DMS114 treated with DMSO at 0.1 percent for 48 hours (cell line): ENCODE results near the gene SLC24A4.

Source experiments
- DNase-seq: peaks from one replicate; lab custom pipeline; 2025; ENCODE audit not compliant: unreplicated experiment; lab: John Stamatoyannopoulos, UW

The SLC24A4 gene, protein sequence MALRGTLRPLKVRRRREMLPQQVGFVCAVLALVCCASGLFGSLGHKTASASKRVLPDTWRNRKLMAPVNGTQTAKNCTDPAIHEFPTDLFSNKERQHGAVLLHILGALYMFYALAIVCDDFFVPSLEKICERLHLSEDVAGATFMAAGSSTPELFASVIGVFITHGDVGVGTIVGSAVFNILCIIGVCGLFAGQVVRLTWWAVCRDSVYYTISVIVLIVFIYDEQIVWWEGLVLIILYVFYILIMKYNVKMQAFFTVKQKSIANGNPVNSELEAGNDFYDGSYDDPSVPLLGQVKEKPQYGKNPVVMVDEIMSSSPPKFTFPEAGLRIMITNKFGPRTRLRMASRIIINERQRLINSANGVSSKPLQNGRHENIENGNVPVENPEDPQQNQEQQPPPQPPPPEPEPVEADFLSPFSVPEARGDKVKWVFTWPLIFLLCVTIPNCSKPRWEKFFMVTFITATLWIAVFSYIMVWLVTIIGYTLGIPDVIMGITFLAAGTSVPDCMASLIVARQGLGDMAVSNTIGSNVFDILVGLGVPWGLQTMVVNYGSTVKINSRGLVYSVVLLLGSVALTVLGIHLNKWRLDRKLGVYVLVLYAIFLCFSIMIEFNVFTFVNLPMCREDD

DNA sequence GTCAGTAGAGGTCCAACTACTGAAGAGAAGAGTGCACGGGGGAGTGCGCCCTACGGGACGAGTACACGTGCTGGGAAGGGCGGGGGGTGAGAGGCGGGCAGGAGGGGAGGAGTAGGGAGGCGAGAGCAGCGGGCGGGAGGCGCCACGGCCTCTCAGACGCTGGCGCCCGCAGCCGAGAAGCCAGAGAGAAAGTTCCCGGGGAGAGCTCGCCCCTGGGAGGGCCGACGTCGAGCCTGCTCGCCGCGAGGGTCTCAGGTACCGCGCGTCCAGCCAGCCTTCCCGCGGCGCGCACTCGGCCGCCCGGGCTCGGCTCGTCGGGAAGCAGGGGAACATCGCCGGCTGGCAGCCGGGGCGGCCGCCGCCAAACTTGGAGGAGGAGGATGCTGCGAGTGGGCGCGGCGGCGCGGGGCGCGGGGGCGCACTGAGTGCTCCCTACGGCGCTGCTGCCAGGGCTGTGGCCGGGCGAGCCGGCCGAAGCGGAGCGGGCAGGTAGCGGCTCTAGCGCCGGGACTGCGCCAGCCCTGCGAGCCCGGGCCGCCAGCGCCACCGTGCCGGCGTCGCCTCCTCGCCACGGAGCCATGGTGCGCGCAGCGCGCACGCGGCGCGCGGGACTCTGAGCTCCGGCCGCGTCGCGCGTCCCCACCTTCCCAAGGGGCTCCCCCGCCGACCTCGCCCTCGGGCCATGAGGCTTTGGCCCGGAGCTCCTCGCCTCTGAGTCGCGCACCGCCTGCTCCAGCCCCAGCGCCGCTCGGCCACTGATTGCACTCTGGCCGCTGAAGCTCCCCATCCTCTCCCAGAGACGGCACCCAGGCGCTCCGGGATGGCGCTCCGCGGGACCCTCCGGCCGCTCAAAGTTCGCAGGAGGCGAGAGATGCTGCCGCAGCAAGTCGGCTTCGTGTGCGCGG, at the start of gene SLC24A4:
Gene SLC24A4 (plus strand): TSS at position 155 of the 905 bp plus-strand sequence. CDS start 666 bp downstream, at position 821.
- peak; percentile 13 for DNase-seq

DNA sequence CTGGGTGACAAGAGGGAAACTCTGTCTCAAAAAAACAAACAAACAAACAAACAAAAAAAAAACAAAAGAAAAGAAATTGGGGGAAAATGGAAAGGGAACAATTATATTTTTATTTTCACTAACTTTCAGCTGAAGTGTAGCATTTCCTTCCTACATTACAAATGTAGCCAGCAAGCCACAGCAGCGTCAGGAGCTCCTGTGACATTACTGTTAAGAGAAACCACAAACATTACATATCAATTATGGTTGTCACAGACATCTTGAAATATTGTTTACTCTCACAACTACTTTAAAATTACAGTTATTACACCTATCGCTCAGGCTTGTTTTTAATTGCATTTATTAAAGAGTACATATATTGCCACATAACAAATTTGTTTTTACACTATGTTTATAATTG, 49.8 kb upstream of the SLC24A4 start:
- DNase-seq, result no peak

DNA sequence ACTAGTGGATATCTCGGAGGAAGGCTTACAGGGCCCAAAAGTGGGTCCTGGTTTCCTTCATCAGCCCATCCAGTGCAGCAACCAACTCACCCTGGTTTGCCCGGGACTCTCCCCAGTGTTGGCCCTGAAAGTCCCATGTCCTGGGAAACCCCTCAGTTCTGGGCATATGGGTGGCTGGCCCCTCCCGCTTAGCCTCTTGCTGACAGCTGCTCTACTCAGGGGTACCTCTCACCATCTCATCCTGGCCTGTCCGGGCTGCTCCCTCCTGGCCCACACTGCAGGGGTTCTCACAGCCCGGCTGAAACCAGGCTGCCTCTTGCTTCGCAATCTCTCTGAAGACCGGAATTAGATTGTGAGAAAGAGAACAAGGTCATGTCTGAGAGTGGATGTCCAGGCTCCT, 48.9 kb upstream of the SLC24A4 start:
- no peak for DNase-seq

DNA sequence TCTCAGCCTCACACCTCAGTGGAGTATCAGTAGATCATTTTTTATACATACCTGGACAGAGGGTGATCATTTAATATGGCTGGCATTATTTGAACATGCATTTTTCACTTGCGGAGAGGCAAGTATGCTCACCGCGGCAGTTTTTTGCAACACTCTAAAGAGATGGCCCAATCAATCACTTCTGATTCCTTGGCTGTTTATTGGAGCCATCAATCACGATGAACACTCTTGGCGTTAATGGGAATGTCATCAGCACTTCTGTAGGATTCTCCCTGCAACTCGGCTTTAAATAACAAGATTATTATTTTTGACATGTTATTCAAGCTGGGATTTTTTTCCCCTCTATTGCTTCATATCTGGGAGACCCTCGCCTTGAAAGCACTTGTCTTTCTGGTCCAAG, 46.9 kb upstream of the SLC24A4 start:
- DNase-seq, result no peak

DNA sequence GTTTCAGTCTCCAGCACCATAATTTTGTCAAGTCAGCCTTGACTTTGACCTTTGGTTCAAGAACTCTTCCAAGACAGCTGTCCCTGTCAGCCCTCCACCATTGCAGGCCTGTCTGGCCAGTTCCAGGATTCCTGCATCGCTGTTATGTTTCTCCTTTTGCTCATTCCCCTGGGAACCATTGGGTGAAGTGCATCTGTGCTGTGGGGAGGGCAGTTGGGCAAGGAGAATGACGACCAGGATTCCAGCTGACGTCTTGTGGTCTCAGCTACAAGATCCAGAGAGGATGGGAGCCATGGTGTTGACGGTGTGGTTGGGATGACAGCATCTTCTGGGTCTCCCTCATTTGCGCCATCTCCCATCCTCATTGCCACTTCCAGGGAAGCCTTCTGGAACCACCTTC, 45.9 kb upstream of the SLC24A4 start:
- DNase-seq, result no peak

DNA sequence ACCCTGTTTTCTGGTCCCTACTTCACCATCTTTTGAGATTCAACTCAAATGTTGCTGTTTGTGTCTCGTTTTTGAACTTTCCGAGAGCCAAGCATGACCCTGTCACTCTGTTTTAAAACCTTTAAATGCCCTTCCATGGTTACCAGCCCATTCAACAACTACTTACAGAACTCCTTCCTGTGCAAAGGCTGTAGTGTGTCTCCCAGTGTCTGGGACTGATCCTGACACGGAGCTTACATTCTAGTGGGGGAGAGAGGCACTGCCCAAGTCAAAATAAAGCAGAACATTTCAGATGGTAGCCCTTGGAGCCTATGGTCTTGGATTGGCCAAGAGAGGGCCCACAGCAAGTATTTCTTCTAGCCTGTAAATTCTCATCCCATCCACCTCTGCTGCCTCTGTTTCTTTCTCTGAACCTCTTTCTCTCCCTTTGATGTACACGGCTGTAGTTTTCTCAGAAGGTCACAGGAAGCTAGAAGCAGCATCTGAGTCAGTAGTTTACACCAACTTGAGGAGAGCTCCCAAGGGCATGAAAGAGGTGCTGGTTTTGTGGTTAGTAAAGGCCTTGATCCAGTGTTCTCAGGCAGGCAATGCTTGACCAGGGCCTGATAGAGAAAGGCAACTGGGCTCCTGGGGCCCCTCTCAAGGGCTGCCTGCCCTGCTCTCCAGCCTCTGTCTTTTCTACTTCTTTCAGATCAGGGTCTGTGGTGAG, 42.3 kb upstream of the SLC24A4 start:
- no peak for DNase-seq

DNA sequence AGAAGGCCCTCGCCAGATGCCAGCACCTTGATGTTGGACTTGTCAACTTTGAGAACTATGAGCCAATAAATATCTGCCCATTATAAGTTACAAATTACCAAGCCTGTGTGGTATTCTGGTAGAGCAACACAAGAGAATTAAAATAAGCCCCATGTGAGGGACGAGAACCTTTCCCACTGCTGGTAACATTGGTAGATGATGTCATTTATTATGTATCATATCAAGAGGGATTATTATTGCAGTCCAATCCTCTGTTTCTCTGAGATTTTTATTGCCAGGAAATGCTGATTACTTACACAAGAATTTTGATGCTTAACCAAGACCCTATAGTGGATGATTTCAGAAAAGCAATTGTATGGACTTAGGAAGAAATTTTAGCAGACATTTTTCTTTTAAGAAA, 40.3 kb upstream of the SLC24A4 start:
- DNase-seq, result no peak

DNA sequence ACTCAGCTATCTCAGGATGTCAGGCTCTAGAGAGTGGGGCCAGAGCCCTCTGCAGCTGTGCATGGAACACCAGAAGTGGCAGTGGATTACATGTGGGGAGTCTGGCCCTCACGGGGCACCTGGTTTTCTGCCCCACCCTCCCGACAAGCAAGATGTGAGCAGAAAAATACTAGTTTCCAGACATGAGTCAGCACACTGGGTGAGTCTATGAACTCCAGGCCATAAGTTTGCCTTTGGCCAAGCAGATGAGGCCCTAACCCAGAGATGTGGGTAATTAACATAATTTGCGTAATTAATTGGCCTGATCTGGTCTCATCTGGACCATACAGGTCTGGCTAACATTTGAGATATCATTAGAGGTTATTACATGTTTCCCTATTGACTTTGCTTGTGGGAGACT, 37.7 kb upstream of the SLC24A4 start:
- DNase-seq, result no peak

DNA sequence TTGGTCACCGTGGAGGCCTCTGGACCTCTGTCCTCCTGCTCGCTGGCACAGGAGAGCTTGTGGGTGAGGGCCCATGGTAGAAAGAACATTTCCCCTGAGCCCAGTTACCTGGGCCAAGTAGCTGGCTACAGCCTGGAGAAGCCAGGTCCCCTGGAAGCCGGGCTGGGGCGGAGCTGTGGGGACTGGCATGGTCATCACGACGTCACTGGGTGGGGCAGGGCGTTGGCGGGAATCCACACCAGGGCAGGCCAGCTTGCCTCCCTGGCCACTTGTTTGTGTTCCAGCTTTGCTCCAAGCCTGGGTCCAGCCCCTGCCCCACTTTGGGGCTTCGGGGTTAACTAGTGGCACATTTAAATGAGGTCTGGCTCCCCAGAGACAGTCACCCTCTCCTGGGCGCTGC, 35.0 kb upstream of the SLC24A4 start:
- no peak for DNase-seq

DNA sequence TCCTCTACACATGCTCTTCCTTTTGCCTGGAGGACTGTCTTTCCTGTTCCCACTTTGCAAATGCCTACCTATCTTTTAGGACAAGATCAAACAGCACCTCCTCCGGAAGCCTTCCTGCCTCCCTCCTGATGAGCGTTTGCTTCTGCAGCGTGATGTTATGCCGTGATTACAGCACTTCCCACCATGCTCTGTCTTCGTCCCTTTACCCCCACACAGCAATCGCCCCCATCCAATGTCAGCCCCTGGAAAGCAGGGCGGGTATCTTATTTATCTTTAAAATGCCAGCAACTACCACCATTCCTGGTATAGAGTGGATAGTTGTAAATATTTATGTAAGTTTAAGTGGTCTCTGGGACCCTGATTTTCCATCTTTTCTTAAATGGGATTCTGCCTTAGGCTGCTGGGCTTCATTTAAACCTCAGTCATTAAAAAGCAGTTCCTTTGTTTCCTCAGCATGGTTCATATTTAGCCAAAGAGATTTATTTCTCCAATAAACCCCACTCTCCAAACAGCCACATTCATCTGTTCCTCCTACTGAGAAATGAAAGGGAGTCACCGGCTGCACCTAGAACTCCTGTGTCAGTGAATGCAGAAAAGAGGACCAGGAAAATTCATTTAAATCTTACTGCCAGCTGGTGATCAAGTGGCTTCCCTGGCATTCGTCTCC, 33.8 kb upstream of the SLC24A4 start:
- DNase-seq, result no peak

DNA sequence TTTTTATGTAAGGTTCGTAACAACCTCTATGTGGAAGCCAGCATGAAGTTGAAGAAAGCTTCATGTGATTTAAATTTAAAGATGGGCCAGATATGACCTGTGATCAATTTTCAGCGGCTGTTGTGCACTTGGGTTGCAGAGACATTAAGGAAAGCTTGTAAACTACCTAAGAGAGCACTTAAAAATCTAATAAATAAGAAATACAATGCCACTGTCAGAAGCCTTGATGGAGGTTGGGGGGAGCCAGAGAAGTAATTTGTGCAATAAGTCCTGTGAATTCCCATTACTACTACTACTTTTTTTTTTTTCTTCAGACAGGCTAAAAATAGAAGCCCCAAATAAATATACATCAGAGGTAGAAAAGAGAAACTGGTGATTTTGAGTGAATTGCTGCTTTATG, 30.3 kb upstream of the SLC24A4 start:
- DNase-seq, result no peak

DNA sequence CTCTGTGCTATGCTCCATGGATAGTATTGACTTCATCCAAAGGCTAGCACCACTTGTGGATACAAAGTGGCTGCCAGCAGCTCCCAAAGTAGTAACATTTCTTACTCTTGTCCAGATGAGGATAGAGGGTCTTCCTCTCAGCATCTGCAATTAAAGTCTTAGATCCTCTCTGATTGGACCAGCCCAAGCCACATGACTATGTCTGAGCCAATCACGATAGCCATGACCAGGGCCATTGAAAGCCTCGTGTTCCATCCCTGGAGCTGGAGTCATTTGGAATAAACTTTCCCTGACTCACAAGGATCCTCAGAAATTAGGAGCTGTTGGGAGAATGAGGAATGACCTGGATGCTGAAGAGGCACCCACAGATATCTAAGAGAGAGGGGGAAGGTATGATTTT, 28.5 kb upstream of the SLC24A4 start:
- no peak for DNase-seq

DNA sequence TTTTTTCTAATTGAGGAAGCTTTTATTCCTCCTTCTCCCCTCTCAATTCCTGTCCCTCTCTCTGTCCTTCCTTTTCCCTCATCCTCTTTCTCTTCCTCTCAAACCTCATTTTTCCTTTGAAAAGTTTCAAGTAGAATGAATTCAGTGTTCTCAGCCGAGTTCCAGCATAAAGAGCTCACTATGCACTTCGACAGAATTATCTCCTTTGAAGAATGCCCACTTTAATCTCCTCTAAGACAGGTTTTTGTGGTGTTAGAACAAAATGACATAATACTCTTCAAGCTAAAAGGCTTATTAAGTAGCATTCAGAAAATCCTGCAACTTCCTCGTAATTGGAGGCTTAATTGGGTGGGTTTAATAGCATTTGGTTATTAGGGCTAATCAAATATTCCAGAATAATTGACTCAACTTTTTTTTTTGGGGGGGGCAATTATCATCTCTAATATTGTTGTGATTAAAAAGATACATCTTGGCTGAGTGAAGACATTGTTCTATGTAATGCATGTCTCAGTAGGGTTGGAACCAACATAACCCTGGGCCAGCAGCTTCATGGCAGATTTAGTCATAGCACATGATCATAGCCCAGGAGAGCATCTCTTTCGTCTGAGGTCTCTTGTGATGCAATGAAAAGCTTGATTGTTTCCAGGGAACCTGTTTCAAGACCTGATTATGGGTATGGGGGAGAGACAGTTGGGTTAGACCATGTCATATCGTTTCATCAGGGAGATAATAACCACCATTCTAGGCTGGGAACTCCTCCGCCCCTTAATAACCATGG, 25.0 kb upstream of the SLC24A4 start:
- DNase-seq, result no peak

DNA sequence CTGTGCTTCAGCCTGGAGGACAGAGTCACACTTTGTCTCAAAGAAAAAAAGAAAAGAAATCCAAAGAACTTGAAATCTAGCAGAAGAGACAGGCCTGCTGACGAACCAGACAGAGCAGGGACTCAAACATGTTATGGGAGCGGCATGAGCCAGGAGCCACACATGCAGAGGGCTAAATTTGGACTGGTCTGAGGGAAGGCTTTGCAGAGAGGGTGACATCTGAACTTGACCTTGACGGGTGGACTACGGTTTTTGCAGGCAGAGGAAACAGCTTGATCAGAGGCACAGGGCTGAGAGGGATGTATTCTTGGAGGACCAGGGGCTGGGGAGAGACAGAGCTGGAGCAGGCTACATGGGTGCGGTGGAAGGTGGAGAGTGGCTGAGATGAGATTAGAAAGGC, 20.5 kb upstream of the SLC24A4 start:
- no peak for DNase-seq

DNA sequence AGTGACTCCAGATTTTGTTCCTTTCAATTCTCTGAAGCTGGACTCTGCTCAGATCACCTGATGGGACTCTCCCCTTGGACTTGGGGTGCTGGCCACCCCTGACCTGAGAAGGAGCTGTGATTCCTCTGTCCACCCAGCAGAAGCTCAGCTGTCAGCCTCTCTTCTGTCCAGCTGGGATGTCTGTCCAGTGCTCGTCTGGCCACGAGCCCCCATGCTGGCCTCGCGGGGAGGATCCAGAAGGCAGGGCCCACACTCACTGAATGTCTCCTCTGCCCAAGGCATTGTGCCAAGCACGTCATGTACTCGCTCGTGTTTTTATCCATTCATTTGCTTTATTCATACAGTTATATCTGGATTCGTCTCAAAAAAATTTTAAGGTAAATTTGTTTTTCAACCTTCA, 14.2 kb upstream of the SLC24A4 start:
- no peak for DNase-seq

DNA sequence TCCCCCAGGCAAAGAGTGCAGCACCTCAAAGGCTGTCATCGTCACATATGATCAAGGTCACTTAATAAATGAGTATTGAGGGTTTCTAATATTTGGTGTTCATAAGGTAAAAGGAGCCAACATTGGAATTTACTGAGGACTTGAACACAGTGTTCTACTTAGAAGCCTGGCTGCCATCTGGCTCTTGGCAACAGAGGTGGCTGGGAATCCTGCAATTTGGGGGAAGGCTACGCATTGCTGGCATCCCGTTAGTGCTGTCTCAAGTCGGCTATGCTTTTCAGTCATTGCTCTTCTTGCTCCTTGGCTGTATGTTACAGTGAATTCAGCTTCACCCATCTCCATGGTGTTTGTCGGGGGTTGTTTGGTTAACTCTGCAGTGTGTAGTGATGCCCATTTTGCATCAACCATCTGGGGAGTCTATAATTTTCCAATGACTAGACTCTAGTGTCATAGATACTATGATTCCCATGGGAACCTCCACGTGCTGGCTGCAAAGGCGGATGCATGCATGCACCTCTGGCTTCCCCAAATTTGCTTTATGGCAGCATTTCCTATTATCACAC, 12.9 kb upstream of the SLC24A4 start:
- DNase-seq, result no peak

DNA sequence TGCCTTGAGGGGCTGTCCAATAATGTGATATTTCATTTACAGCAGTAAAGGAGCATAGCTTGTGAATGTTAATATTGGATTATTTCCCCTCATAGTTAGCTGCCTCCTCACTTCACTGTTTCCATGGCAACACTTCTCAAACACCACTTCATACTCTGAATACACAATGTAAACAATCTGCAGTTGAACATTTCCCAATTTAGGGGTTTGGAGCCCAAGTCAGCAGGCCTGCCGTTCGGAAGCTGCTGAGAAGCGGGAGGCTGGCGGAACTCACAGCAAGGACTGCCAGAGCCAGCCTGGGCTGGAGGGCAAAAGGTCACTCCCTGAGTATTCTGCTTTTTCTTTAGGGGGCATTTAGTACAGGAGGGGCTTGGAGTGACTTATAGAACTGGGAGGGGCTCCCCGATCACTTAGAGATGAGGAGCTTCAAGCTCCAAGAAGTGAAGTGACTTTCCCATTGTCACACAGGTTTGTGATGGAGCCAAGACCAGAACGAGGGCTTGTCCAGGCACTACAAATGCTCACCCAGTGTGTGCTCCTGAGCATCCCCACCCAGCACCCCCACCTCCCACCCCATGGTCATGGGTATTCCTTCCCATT, 12.1 kb upstream of the SLC24A4 start:
- DNase-seq, result no peak

DNA sequence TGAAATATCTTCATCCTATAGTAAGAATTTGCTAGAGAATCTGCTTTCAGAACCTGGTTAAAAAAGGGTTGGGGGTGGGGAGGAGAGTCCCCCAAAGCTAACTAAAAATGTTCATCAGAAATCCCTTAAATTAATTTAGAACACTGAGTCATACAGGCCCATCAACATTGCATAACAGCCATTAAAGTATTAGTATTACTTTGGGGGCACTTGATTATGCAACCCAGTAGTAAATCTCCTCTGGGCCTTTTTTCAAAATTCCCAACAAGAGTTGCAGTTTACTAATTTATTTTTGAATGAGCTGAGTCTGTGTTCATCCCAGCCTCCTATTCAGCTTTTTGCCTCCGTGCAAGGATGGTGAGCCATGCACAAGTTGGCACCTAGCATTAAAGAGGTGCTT, 8.8 kb upstream of the SLC24A4 start:
- DNase-seq, result no peak
